HTERT RPE-1 (cell line): ENCODE results near the gene ALAS2.
"Not testable (repeated sequence)": the region's sequence is repeated elsewhere in the genome, so short reads cannot be mapped to it uniquely, and the experiment has no call there.

Source experiments
- in situ Hi-C: fragments of 300-500 bp; cut with MboI; formaldehyde crosslinking; loops from 4 replicates; pipeline ENCODE4 v1.14.3; 2020; ENCODE audit warnings: low sequenced_read_pairs

ALAS2 gene, protein sequence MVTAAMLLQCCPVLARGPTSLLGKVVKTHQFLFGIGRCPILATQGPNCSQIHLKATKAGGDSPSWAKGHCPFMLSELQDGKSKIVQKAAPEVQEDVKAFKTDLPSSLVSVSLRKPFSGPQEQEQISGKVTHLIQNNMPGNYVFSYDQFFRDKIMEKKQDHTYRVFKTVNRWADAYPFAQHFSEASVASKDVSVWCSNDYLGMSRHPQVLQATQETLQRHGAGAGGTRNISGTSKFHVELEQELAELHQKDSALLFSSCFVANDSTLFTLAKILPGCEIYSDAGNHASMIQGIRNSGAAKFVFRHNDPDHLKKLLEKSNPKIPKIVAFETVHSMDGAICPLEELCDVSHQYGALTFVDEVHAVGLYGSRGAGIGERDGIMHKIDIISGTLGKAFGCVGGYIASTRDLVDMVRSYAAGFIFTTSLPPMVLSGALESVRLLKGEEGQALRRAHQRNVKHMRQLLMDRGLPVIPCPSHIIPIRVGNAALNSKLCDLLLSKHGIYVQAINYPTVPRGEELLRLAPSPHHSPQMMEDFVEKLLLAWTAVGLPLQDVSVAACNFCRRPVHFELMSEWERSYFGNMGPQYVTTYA

DNA sequence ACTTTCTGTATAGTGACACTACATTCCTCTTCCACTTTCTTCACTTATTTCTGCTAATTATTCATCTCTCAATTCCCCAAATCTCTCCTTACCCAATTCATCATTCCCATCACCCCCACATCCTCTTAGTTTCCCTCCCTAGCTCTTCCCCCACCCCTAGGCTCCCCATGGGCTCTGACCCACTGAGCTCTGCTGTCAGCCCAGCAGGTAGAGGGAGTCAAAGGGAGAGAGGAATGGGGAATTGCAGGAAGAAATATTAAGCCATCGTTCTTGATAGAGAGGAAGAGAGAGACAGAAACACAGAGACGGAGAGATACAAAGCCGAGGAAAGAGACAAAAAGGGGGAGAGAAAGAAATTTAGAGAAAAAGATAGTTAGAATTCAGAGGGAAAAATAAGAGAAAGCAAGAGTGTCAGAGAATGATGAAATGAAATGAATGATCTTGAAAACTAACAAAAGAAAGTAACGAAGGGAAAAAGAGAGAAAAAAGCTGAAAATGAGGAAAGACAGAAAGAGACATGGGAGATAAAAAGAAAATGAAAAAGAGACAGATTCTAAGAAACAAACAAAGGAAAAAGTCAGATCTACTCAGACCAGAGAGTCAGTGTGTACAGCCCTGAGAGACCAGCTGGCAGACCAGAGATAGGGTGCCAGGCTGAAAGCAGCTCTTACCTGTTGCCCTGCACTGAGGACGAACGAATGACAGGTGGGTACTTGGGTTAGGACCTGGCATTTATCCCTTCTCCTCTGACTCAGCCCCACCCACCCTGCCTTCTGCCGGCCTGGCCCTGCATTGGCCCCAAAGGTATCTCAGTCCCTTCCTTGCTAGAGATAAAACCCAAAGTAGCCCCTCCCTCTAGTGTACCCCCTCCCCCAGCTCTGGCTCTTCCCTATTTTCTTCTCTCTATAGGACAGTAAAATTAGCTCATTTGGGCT lies at the start of gene ALAS2:
Gene ALAS2 (minus strand): TSS at position 707 of the 935 bp plus-strand sequence. CDS start 4,977 bp downstream, outside the sequence.
- in situ Hi-C loops = no loop called here

DNA sequence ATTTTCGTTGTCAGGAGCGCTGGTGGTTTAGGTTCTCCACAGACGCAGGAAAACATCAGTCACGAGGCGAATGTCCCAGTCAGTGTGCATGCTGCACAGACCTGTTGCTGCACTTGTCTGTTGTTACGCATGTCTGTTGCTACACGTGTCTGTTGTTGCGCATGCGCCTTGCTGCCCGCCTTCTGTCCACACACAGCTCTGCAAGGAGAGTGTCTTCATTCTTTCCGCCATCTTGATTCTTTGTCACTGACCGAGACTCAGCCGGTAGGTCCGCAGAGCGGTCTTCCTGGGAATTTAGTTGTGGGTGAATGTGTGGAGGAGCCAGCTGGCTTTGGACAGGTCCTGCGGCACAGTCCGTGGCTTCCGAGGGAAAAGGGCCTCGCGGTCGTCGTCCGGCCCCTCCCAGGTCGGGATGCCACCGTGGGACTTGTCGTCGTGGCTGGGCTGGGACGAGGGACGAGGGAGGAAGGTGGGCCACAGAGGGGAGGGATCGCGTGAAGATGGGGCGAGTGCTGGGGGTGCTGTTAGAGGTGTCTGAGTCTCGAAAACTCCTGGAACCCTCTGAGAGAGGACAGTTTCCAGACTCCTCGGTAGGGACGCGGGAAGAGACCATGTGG lies 44.2 kb upstream of the ALAS2 start, which contains the start of gene PAGE2B:
Gene PAGE2B (plus strand): TSS at position 180 of the 617 bp plus-strand sequence. CDS start 1,012 bp downstream, outside the sequence.
- in situ Hi-C loops = no loop called here

DNA sequence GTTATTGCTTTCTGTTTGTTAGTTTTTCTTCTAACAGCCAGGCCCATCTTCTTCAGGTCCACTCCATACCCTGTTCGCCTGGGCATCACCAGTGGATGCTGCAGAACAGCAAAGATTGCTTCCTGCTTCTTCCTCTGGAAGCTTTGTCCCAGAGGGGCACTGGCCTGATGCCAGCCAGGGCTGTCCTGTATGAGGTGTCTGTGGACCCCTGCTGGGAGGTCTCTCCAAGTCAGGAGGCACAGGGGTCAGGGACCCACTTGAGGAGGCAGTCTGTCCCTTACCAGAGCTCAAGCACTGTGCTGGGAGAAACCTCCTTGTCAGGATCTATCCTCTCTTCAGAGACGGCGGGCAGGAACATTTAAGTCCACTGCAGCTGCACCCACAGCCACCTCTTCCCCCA lies 41.5 kb upstream of the ALAS2 start:
- in situ Hi-C loops = no loop called here

DNA sequence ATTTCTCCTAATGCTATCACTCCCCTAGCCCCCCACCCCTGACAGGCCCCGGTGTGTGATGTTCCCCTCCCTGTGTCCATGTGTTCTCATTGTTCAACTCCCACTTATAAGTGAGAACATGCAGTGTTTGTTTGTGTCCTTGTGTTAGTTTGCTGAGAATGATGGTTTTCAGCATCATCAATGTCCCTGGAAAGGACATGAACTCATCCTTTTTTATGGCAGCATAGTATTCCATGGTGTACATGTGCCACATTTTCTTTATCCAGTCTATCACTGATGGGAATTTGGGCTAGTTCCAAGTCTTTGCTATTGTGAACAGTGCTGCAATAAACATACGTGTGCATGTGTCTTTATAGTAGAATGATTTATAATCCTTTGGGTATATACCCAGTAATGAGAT lies 36.4 kb upstream of the ALAS2 start:
- in situ Hi-C loops = not testable (repeated sequence)

DNA sequence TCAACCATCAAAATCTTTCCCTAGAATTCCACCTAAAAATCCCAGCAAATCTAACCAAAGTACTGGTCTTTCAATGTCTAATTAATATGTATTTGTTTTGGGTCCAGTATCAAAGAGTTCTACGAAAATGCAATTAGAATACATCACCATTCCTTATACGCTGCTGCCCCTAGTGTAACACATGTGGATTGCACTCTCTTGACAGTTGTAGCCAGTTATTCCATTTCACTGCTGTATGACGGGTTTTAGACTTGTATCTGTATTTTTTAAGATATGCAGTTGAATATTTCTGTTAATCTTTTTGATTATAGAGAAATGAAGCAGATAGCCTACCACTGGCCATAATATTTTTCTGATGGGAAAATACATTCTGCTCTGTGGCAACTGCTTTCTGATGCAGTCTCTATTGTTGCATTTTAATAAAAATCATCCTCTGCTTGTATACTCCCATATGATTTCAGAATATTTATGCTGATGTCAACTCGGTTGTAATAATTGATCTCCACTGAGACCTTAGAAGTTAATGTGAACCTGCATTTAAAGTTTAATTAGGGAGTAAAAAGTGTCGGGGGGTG lies 27.0 kb upstream of the ALAS2 start:
- in situ Hi-C loops = no loop called here

DNA sequence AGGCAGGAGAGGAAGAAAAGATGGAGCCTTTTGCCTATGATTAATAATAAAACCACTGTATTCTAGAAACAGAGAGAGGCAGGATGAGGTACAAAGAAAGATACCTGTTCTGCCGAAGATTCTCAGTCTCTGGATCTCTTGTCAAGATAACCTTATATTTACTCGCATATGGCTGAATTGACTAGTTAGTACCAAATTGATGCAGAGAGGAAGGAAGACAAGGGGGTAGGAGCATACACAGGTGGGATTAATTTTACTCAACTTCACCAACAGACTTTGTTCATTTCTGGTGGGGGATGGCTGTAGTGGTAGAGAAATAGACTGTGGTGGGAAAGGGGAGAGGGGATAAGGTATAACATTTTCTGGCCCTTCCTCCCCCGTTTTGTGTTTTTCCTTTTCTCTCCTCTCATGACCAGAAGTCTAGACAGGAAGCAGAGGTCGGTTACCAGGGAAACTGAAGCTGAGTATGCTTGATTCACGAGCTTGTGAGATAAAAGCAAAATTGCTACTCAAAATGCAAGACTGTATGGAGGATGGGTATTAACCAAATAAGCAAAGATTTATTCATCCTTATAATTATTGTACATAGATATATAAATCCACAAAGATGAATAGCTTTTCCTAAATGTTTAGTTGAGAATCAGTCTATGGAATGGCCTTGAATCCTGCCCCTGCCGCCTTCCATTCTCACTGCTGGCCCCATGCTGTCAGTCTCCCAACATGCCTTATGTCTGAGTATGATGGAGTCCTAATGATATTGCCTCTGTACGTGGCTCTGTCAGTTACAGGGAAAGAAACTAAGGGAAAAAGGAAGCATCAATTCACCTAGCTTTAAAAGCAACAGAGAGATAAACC lies 26.3 kb upstream of the ALAS2 start:
- in situ Hi-C loops = no loop called here

DNA sequence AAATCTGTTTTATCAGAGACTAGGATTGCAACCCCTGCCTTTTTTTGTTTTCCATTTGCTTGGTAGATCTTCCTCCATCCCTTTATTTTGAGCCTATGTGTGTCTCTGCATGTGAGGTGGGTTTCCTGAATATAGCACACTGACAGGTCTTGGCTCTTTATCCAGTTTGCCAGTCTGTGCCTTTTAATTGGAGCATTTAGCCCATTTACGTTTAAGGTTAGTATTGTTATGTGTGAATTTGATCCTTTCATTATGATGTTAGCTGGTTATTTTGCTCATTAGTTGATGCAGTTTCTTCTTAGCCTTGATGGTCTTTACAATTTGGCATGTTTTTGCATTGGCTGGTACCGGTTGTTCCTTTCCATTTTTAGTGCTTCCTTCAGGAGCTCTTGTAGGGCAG lies 19.8 kb upstream of the ALAS2 start:
- in situ Hi-C loops = not testable (repeated sequence)

DNA sequence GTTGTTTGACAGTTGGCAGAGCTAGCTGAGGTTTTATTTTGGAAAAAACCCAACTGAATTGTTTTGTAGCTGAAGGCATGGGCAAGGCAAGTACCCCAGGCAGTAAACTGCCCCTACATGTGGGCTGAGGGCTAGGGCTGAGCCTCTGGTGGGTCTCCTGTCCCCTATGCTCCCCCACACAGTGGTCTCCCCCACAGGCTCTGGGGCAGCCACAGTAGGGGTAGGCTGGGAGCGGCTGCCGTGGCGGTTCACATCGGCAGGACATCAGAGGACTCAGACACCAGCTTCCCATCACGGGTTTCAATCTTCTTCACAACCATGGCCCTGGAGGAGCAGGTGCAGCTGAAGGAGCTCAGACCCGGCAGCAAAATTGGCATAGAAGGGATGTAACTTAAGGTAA lies 10.7 kb upstream of the ALAS2 start:
- in situ Hi-C loops = no loop called here

DNA sequence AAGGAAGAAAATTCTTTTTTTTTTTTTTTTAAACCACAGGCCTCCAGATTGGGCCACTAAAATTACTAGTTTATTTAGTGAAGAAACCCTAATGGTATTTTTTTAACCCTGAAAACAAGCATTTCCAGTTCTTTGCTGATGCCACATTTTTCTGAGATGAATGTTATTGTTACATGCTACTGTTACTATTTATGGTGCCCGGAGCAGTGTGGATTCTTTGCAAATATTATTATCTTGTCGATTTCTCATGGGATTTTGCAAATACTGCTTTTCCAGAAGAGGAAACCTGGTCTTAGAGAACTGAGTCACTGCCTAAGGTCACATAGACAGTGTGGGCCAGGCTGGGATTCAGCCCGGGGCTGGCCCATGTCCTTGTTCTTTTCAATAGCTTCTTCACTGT lies 8.7 kb upstream of the ALAS2 start:
- in situ Hi-C loops = no loop called here

DNA sequence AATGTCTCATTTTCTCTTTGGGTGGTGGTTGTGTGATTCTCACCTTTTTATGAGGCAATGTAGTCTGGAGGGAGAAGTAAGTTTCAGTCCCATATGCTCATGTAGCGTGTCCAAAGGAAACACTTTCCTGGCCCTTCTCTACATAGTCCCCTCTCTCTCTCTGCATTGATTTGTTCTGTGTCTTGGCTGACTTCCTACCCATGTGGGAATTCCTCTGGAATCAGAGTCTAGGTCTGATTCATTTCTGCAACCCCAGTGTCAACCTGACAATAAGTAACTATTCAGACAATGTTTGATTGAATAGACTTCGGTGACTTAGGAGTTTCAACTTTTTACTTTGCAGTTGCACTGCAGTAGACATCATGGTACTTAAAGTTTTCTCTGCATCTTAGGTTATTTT lies 2.7 kb upstream of the ALAS2 start:
- in situ Hi-C loops = no loop called here

DNA sequence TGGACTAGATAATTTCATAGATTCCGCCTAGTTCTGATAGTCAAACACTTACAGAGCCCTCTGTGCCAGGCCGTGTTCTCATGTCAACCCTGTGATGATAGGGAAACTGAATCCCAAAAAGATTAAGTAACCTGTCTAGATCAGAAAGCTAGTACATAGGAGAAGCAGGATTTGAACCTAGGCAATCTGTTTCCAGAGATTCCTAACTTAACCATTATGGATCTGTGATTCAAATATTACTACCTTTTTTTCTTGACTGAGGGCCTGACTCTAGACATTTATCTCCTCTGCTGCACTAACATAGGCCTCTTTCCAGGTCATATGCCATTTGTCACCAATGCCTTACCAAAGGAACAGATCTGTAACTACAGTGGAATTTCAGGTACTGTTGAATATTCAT lies 1.5 kb downstream of the ALAS2 start:
- in situ Hi-C loops = no loop called here

DNA sequence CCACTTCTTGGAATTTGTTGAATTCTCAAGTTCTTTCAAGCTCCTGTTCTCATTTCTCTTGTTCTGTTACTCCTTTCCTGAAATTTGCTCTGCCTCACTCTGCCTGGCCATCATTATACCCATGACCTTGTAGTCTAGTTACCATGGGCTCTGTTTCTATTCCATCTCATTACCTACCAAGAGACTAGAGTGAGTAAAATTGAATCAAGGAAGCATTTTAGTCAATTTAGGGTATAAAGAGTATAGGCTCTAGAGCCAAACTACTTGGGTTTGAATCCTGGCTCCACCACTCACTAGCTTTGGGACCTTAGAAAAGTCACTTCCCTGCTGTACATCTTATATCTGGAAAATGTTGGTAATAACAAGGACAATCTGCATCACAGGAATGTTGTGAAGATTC lies 2.2 kb downstream of the ALAS2 start:
- in situ Hi-C loops = no loop called here

DNA sequence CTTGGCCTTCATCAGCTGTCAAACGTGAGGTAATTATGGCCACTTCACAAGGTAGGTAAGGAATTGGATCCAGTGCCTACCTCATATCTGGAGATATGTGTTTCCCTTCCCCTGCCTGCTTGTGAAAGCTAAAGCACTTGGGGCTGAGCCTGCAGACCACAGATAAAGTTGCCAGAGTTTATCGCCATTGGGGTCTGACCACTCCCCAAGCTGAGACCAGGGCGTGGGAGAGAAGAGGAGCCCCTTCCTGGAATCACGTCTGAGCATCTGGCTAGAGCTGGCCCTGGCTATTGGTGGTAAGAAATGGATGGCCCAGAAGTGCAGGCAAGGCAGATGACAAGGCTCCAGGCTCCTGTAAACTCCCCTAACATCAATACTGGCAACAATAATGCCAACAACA lies 2.7 kb downstream of the ALAS2 start:
- in situ Hi-C loops = no loop called here

DNA sequence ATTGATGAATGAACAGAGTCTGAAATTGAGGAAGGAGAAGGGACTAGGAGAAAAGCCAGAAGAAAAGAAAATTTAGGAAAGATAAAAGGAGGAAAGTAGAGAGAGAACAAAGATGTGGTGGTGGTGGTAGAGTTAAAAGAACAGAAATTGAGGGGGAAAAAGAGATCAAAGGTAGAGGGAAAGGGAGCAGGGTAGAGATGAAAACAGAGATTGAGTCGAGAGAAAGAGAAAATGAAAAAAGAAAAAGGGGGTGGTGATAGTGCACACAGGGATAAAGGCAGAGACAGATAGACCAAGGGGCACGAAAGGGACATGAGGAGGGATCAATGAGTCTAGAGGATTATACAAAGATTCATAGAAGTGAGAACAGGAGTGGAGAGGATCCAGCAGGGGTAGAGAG lies 3.9 kb downstream of the ALAS2 start:
- in situ Hi-C loops = no loop called here

DNA sequence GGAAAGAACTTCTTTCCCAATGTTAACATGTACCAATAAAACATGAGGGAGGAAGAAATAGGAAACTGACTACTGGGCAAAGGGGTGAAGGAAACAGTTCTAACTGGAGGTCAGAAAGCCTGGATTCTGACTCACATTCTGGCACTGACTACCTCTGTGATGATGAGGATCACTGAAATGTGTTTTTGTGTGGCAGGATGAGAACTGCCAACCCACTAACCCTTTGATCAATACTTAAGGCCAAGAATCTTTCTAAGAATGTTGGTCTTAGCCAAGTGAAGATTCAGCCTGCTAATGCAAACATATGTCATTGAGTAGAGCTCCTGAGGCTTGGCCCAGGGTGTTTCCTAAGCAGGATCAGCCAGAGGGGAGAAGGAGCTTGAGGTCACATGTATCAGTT lies 4.6 kb downstream of the ALAS2 start:
- in situ Hi-C loops = no loop called here

DNA sequence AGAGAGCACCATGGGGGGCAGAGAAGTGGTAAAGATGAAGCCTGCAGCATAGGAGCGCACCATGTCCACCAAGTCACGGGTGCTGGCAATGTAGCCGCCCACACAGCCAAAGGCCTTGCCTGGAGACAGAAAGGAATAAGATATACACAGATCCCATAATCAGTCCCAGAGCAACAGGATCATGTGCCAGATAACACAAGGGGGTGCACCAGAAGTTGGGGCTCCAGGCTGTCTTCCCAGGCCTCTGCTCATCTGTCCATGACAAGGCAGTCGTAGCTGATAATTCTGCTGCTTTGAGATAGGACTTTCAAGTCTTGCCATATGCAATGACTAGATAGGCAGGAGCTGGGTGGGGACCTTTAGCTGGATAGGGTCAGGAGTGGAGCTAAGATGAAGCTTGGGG lies 15.9 kb downstream of the ALAS2 start:
- in situ Hi-C loops = no loop called here

DNA sequence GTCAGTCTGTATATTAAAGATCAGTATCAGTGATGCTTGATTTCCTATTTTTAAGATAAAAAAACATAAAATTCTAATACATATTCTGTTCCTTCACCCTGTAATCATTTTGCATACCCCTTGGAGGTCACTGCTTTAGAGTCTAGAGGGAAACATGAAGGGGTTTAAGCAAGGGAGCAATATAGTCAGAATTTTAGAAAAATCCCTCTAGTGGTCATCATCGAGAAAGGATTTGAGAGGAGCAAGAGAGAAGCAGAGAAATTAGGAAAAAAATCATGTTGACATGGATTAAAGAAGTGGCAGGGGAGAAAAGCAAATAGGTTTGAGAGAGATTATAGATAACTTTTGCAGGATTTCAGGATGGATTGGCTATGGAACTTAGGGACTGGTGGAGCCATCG lies 19.5 kb downstream of the ALAS2 start:
- in situ Hi-C loops = no loop called here

DNA sequence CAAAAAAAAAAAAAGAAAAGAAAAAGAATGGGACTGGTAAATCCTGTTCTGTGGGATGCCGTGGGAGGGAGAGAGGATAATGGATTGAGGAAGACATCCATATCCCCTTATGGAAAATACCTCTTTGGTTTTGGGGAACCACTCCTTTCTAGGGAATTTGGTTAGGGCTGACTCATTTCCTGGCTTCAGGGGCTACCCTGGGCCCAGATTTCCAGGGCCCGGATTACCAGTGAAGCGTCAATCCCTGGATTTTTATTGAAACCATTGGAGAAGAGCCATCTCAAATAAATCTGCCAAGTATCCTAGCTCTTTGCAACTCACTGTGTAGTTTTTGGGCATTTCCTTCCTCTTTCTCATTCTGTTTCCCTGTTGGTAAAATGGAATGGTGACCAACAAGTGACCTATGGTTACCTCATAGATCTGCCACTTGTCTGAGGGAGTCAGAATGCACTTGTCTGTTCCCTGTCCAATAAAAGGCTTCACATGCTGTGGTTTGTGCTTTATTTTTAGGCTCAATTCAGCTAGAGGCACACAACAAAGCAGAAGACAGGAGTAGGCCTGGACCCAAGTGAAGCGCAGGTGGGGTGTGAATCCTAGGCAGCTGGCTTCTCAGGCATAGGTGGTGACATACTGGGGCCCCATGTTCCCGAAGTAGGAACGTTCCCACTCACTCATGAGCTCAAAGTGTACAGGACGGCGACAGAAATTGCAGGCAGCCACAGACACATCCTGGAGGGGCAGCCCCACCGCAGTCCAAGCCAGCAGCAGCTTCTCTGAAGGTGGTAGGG lies 22.0 kb downstream of the ALAS2 start:
- in situ Hi-C loops = no loop called here

DNA sequence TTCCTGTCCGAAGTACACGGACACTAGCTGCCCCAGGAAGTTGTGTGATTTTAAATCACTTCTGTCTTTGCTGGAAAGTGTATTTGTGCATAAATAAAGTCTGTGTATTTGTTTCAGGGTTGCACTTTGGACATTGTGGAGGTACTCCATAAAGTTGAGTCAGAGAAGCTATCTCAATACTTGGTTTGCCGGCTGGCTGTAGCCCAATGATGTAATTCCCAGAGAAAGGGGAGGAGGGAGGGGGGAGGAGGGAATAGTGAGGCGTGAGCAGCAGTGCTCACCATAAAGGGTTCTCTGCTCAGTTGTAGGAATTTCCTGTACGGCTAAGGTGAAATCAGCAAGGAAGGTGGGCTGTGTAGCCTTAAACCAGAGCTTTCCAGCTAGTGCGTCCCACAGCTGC lies 23.1 kb downstream of the ALAS2 start:
- in situ Hi-C loops = no loop called here
